Measurements from ENCODE around the gene PPP1CC.

PPP1CC gene

DNA sequence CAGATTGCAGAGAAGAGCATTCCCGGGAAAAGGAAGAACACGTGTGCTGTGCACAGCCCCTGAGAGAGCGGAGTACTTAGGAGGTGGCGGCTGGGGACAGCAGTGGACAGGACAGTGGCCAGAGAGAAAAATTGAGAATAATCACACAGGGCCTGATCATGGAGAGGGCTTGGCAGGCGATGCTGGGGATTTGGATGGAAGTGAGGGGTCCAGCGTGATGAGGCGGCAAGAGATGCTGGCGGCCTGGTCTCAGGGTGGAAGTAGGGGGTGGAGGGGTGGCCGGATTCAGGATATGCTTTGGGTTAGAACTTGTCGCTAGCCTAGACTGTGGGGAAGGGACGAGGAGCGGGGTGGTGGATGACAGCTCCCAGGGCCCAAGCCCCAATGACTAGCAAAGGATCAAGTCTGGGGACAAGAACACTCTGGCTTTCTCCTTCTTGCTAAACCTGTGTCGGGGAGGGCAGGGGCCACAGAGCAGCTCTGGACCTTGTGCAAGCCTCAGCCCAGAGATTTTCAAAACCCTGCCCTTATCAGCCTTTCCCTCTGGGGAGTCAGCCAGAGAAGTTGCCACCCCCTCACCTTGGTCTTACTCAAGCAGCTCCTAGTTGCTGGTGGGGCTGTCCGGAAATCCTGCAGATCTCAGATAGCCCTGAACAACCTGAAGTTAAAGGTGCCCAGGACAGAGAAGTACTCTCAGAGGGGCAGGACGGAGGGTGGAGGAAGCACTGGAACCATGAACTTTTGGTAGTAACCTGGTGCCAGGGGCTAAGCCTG is 55.1 kb downstream of the PPP1CC start:
- DNase-seq (ENCODE audit: low read depth in 2 of 2): no peak

DNA sequence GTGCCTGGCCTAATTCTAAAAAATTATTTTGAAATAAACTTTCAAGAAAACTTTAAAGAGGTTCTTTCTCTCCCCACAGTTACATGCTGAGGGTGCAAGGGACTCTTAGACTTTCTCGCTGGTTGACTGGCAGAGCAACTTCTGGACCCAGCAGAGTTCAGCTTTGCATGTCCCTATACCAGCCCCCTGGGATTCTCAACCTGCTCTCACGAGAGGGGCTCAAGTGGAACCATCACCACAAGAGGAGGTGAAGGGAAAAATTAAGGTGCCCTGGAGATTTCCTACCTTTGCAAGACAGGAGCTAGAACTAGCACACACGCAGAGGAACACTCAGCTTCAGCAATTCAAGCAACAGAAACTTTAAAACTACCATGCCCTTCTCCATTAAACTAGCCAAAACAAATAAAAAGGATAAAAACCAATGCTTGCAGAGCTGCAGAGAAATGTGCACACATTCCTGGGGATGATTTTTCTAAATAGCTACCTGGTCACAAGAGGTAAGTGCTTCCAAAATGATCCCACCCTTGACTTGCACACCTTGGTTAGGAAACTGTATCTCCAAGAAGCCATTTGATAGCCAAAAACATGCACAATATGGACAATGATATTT is 56.3 kb downstream of the PPP1CC start:
- DNase-seq (ENCODE audit: low read depth in 2 of 2): no peak

DNA sequence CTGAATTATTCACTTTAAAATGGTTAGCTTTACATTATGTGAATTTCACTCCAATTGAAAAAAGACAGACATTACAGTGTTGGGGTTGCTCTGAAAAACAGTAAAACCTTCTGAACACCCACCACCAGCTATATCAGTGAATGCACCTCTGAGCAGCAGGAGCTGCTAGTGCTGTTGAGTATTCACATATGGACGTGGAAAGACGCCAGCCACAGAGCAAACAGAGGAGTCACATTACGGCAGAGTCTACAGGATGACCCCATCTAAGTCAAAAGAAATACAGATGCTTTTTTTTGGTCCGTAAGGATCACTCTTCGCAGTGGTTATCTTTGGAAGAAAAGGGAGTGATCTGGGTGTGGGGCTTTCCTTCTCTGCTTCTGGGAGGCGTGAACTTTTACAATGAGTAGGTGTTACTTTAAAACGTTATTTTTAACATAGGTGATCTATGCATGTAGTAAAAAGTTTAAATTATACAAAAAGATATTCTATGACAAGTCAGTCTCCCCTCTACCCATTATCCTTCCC is 58.3 kb downstream of the PPP1CC start:
- no peak for DNase-seq (ENCODE audit: low read depth in 2 of 2)

DNA sequence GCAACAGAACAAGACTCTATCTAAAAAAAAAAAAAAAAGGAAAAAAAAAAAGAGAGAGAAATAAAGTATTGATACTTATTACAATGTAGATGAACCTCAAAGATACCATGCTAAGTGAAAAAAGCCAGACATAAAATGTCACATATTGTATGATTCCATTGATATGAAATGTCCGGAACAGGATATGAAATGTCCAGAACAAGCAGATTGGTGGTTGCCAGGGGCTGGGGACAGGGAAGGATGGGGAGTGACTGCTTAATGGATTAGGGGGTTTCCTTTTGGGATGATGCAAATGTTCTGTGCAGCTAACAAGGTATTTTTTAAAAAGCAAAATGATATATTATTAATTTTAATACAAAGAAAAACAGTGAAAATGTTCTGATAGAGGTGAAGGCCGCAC is 58.8 kb downstream of the PPP1CC start:
- no peak for DNase-seq (ENCODE audit: low read depth in 2 of 2)

DNA sequence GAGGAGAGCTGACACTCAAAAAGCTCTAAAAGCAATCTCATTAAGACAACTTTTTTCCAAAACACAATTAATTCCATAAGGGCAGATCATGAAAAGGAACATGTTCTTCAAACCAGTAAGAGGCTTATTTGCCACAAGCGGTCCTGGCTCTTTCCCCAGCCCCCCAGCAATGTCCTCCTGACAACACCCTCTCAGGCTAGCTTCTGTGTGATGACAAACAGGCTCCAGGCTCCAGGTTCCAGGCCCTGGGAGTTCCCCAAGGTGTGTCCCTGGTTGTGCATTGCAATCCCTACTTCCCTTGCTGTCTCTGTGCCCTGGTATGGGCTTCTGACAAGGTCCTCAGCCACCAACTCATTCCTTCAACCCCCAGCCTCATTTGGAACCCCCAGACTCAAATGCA is 62.7 kb downstream of the PPP1CC start:
- DNase-seq (ENCODE audit: low read depth in 2 of 2): no peak

DNA sequence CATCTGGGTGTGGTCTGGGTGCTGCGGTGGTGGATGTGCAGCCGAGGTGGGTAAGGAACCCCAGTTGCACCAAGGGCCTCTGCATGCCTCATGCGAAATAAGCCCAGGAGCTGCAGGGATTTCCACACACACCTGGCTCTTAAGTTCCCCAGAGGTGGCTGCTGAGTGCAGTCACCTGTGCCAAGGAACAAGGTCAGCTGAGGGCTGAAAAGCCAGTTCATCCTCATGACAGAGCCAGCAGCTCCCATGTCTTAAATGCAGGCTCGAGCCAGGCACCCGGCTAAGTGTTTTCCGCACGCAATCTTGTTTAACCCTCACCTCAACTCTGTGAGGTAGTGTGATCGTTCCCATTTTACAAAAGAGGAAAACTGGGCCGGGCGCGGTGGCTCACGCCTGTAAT is 63.5 kb downstream of the PPP1CC start:
- no peak for DNase-seq (ENCODE audit: low read depth in 2 of 2)

DNA sequence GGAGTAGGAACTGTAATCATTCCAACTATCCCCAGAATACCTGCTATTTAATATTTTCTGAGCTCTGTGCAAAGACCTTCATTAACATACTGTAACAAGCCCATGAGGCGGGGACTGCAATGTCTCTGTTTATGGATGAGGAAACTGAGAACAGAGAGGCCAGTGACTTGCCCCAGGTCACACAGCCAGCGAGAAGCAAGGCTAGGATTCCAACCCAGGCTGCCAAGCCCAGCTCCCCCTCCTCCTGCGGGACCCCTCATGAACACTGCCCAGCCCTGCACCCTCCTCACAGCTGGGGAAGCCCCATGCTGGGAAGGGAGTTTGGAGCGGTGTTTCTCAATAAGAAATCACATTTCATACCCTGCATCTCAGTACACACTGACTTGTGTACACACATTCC is 64.7 kb downstream of the PPP1CC start:
- no peak for DNase-seq (ENCODE audit: low read depth in 2 of 2)

DNA sequence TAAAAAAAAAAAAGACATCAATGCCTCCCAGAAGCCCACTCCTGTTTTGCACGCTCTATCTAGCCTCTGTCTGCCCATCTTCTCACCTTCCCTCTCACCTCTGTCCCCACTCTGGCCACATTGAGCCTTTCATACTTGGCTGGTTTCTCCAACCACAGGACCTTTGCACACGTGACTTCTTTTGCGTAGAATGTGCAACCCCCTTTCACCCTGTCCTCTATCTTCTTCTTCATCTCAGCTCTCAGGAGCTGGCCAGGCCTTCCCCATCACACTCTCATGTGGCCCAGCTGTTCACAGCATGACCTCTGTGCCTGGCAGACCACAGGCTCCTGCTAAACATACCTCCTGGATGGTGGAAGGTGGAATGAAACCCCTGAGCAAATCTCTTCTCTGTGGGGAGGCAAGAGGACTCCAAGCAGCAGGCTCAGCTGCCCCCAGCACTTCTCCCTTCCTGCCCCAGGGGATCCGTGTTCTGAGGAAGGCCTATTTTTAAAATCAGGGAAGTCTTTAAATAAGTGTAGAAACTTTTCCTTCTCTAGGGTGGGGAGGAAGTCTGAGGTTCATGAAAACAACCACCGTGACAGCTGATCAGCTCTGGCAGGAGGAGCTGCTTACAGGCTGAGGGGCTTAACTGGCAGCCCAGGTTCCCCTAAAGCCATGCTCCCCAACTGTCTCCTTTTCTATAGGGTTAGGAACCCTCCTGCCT is 65.3 kb downstream of the PPP1CC start:
- no peak for DNase-seq (ENCODE audit: low read depth in 2 of 2)

DNA sequence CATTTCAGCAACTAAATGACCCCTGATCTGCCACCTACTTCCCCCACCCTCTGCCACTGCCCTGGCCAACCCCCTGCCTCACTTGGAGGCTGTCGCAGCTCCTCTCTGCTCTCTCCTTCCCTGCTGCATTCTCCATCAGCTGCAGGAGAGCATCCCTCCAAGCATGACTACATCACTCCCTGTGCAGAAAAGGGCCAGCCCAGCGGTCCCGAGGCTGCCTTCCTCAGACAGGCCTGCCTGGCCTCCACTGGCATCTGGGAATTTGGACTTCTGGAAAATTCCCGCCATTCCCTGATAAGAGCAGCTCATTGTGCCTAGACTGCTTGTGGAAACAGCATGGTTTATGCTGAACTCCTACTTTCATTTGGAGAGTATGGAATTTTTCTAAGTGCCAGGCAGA is 66.5 kb downstream of the PPP1CC start:
- no peak for DNase-seq (ENCODE audit: low read depth in 2 of 2)

DNA sequence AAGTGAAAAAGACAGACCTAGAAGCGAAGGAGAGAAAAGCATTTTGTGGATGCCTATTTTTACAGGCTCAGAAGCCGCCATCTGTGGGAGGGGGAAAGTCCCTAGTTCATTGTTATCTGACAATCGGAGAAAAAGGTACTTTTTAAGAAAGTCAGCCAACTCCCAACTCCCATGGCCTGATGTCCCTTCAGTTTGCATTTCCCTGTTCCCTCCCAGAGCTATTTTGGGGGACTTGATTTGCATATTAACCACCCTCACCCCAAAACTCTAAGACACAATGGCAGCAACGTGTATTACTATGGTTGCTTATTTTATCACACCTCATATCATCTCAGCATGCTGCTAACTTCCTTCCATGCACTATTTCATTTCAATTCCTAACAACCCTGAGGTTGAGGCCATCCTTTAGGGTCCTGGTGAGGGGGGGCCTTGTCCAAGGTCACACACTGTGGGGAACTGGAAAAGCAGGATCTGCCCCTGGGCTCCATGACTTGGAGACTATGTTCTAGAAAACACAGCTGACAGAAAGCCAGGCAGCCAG is 72.5 kb downstream of the PPP1CC start:
- DNase-seq (ENCODE audit: low read depth in 2 of 2): no peak

All from activated CD8-positive, alpha-beta memory T cell treated with anti-CD3 and anti-CD28 coated beads for 4 hours (primary cell).